Measurements from ENCODE around the gene DBN1. TPM values are rescaled to one million over a fixed set of nuclear protein-coding genes. Genes with fewer than 3 reads are reported as not detected.

Gene DBN1
- total and polyA plus RNA-seq, 4 donors: 23.7 to 140 (median 67.6) TPM

DNA sequence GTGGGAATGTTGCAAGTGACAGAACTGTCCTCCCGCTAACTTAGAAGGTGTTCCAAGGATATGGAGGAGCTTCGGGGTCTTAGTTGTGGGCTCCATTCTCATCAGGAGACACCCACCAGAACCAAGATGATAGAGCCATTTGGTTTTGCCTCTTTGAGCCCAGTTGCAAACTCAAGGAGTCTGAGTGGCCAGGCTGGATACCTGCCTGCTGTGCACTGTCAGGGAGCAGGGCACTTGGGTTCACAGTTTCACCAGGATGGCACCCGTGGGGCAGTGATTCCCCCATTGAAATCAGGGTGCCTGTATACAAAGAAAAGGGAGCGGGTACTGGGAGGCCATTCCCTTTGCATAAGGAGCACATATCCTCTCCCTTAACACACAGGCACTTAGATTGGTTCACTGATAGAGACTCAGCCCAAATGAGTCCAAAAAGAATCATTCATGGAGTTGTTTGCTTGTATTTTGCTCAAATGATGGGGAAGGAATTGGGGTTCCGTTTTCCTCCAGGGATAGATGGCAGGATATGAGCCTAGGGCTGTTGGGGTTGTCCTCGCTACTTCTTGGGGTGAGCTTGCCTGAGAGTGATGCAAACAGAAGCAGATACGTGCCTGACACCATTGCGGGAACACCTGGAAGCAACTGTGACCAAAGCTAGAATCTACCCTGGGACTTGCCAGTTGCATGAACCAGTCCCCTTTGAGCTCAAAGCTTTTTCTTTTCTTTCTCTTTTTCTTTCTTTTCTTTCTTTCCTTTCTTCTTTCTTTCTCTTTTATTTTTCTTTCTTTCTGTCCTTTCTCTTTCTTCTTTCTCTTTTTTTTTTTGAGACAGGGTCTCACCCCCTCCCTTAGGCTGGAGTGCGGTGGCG is 28.1 kb downstream of the DBN1 start:
- 55 to 57% methylated on average over 10 of the region's 10 CpGs for WGBS, 2 donors
- H3K36me3 ChIP-seq (ENCODE audit: control insufficient read depth in 1 of 2, insufficient read depth in 2 of 2, low read length in 1 of 2): no peaks in the 10 kb centered on the region
- H3K4me3 ChIP-seq (ENCODE audit: low read length in 2 of 2): no peak overlapping the region
- DNase-seq: no peak
- no peak overlapping the region for H3K27ac ChIP-seq (ENCODE audit: low read depth in 1 of 2, low read length in 2 of 2)
- no peak for ATAC-seq (ENCODE audit: low FRiP score)
- intact Hi-C loops (cut with DNase I): no loop called here
- H3K4me1 ChIP-seq (ENCODE audit: control insufficient read depth in 1 of 2, insufficient read depth in 2 of 2, low read length in 2 of 2): no peaks in the 10 kb centered on the region
- H3K27me3 ChIP-seq (ENCODE audit: control insufficient read depth in 1 of 2, insufficient read depth in 2 of 2, low read length in 1 of 2): no peaks in the 10 kb centered on the region
- H3K9me3 ChIP-seq (ENCODE audit: control insufficient read depth, low read length): no peaks in the 10 kb centered on the region

DNA sequence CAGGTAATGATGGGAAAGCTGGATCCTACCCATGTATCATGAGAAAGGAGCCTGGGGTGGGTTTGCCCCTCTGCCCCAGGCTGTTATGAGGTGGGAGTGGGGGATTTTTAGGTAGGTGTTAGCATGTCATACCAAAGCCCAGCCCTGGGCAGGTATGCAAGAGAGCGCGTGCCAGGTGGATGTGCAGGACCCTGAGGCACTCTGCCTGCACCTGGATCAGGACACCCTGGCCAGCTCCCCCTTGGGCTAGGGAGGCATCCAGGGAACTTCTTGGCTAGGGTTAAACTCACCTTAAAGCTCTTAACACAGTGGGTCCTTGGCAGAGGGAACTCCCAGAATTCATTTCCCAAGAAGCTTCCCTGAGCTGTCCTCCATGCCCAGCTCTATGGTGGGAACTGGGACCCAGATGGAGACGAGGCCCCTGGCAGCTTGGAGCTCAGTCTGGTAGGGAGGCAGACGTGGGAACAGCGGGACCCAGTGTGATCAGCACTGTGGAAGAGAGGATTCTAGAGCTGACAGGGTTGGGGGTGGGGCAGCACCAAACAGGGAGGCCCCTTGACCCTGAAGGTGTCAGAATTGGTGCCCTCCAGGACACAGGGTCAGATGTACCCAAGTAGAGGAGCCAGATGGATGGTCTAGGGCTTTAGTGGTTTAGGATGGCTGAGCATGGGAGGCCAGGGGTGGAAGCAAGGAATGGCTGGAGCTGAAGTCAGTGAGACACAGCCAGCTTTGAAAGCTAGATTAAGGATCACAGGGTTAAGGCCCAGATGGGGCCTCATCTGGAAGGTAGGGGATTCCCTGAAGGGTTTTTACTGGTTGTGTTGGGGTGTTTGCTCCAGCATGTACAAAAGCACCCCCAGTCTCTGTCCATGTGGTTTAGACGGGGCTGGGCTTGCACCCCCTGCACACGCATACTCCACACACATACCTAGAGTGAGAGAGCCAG is 29.1 kb downstream of the DBN1 start:
- no peaks in the 10 kb centered on the region for H3K27me3 ChIP-seq (ENCODE audit: control insufficient read depth in 1 of 2, insufficient read depth in 2 of 2, low read length in 1 of 2)
- ATAC-seq (ENCODE audit: low FRiP score): no peak
- H3K36me3 ChIP-seq (ENCODE audit: control insufficient read depth in 1 of 2, insufficient read depth in 2 of 2, low read length in 1 of 2): no peaks in the 10 kb centered on the region
- H3K27ac ChIP-seq (ENCODE audit: low read depth in 1 of 2, low read length in 2 of 2): no peak overlapping the region
- H3K9me3 ChIP-seq (ENCODE audit: control insufficient read depth, low read length): no peaks in the 10 kb centered on the region
- 67 to 71% methylated on average over 7 of the region's 7 CpGs for WGBS, 2 donors
- no peaks in the 10 kb centered on the region for H3K4me1 ChIP-seq (ENCODE audit: control insufficient read depth in 1 of 2, insufficient read depth in 2 of 2, low read length in 2 of 2)
- peak; percentile 44 to 70 for DNase-seq
- intact Hi-C loops (cut with DNase I): no loop called here
- no peak overlapping the region for H3K4me3 ChIP-seq (ENCODE audit: low read length in 2 of 2)

GRCh38 chr5:177443144-177443983 is 30.1 kb downstream of the DBN1 start:
- Histone ChIP-seq H3K9me3 (ENCODE audit: control insufficient read depth, low read length) (no peaks in the 10 kb centered on the region), H3K27ac (ENCODE audit: low read depth in 1 of 2, low read length in 2 of 2) (no peak overlapping the region), H3K4me3 (ENCODE audit: low read length in 2 of 2) (no peak overlapping the region), H3K27me3 (ENCODE audit: control insufficient read depth in 1 of 2, insufficient read depth in 2 of 2, low read length in 1 of 2) (no peaks in the 10 kb centered on the region), H3K4me1 (ENCODE audit: control insufficient read depth in 1 of 2, insufficient read depth in 2 of 2, low read length in 2 of 2) (no peaks in the 10 kb centered on the region), H3K36me3 (ENCODE audit: control insufficient read depth in 1 of 2, insufficient read depth in 2 of 2, low read length in 1 of 2) (no peaks in the 10 kb centered on the region)
- ATAC-seq (ENCODE audit: low FRiP score) (no peak), DNase-seq (peak in 1 of 2 donors; percentile 42)
- 77 to 83% methylated on average over 15 of the region's 15 CpGs for whole genome bisulfite sequencing, 2 donors
- intact Hi-C loops (cut with DNase I): no loop called here

- ATAC-seq (ENCODE audit: low FRiP score): no peak
- 90 to 92% methylated on average over 19 to 20 of the region's 20 CpGs for WGBS, 2 donors
- no peak overlapping the region for H3K27ac ChIP-seq (ENCODE audit: low read depth in 1 of 2, low read length in 2 of 2)
- intact Hi-C loops (cut with DNase I): no loop called here
- no peaks in the 10 kb centered on the region for H3K4me1 ChIP-seq (ENCODE audit: control insufficient read depth in 1 of 2, insufficient read depth in 2 of 2, low read length in 2 of 2)
- DNase-seq: peak; percentile 42 to 71
- no peaks in the 10 kb centered on the region for H3K9me3 ChIP-seq (ENCODE audit: control insufficient read depth, low read length)
- no peaks in the 10 kb centered on the region for H3K27me3 ChIP-seq (ENCODE audit: control insufficient read depth in 1 of 2, insufficient read depth in 2 of 2, low read length in 1 of 2)
- H3K36me3 ChIP-seq (ENCODE audit: control insufficient read depth in 1 of 2, insufficient read depth in 2 of 2, low read length in 1 of 2): no peaks in the 10 kb centered on the region
- H3K4me3 ChIP-seq (ENCODE audit: low read length in 2 of 2): no peak overlapping the region
These were observed 31.2 kb downstream of the DBN1 start for GRCh38 chr5:177442066-177442826.

DNA sequence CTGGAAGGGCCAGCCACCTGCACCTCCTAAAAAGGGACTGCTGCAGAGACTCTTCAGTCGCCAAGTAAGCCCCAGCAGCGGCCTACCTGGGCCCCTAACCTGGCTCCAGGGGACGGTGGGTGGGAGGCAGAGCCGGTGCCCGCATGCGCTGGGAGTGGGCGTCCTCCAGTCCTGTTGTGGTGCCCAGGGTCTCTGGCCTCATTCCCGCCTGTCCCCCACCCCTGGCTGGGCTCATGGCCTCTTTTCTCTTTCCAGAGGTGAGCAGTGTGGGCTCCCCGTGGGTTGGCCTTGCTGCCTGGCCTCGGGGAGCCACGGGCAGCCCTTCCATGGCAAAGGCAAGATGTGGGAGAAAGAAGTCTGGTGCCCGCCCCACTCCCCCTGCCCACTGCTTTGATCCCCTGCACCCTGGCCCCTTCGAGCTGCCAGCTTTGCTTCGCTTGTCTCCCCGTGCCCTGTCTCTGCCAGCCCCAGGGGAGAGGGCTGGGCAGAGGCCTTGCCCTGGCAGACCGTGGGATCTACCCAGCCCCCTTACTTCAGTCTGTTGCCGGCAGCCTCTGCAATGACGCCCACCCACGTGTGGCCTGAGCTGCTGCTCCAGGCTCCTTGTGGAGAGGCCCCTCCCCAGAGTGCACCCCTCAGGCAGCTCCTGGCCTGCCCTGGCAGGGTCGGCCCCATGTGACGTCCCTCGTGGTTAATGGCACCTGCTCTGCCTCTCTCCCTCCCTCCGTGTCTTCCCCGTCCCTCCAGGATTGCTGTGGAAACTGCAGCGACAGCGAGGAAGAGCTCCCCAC is 32.2 kb downstream of the DBN1 start:
- Histone ChIP-seq H3K9me3 (ENCODE audit: control insufficient read depth, low read length) (no peaks in the 10 kb centered on the region), H3K27ac (ENCODE audit: low read depth in 1 of 2, low read length in 2 of 2) (no peak overlapping the region), H3K4me1 (ENCODE audit: control insufficient read depth in 1 of 2, insufficient read depth in 2 of 2, low read length in 2 of 2) (no peaks in the 10 kb centered on the region), H3K4me3 (ENCODE audit: low read length in 2 of 2) (no peak overlapping the region), H3K36me3 (ENCODE audit: control insufficient read depth in 1 of 2, insufficient read depth in 2 of 2, low read length in 1 of 2) (no peaks in the 10 kb centered on the region), H3K27me3 (ENCODE audit: control insufficient read depth in 1 of 2, insufficient read depth in 2 of 2, low read length in 1 of 2) (no peaks in the 10 kb centered on the region)
- DNase-seq (peak in 1 of 2 donors; percentile 69), ATAC-seq (ENCODE audit: low FRiP score) (no peak)
- intact Hi-C loops (cut with DNase I): no loop called here
- 82 to 88% methylated on average over 26 of the region's 26 CpGs for WGBS, 2 donors

- 88 to 90% methylated on average over 24 of the region's 24 CpGs for WGBS, 2 donors
- Histone ChIP-seq H3K9me3 (ENCODE audit: control insufficient read depth, low read length) (no peaks in the 10 kb centered on the region), H3K4me3 (ENCODE audit: low read length in 2 of 2) (no peak overlapping the region), H3K27ac (ENCODE audit: low read depth in 1 of 2, low read length in 2 of 2) (no peak overlapping the region), H3K27me3 (ENCODE audit: control insufficient read depth in 1 of 2, insufficient read depth in 2 of 2, low read length in 1 of 2) (no peaks in the 10 kb centered on the region), H3K4me1 (ENCODE audit: control insufficient read depth in 1 of 2, insufficient read depth in 2 of 2, low read length in 2 of 2) (no peaks in the 10 kb centered on the region), H3K36me3 (ENCODE audit: control insufficient read depth in 1 of 2, insufficient read depth in 2 of 2, low read length in 1 of 2) (no peaks in the 10 kb centered on the region)
- no peak for ATAC-seq (ENCODE audit: low FRiP score)
- intact Hi-C loops (cut with DNase I): no loop called here
- peak in 1 of 2 donors; percentile 72 for DNase-seq
These were observed 33.0 kb downstream of the DBN1 start for GRCh38 chr5:177440211-177440989.

GRCh38 chr5:177439518-177440053 is 33.8 kb downstream of the DBN1 start:
- no peaks in the 10 kb centered on the region for H3K27me3 ChIP-seq (ENCODE audit: control insufficient read depth in 1 of 2, insufficient read depth in 2 of 2, low read length in 1 of 2)
- intact Hi-C loops (cut with DNase I): no loop called here
- H3K4me1 ChIP-seq (ENCODE audit: control insufficient read depth in 1 of 2, insufficient read depth in 2 of 2, low read length in 2 of 2): no peaks in the 10 kb centered on the region
- H3K9me3 ChIP-seq (ENCODE audit: control insufficient read depth, low read length): no peaks in the 10 kb centered on the region
- 98% methylated on average over 4 of the region's 4 CpGs for WGBS, 2 donors
- ATAC-seq (ENCODE audit: low FRiP score) (no peak), DNase-seq (no peak)
- H3K36me3 ChIP-seq (ENCODE audit: control insufficient read depth in 1 of 2, insufficient read depth in 2 of 2, low read length in 1 of 2): no peaks in the 10 kb centered on the region
- no peak overlapping the region for H3K27ac ChIP-seq (ENCODE audit: low read depth in 1 of 2, low read length in 2 of 2)
- H3K4me3 ChIP-seq (ENCODE audit: low read length in 2 of 2): no peak overlapping the region

Data from aorta (tissue), 5 donors.